C4-2B (cell line): Measurements from ENCODE around the gene EFNA5.
"Not testable (repeated sequence)": the region's sequence is repeated elsewhere in the genome, so short reads cannot be mapped to it uniquely, and the experiment has no call there.

Source experiments
- H3K27ac ChIP-seq: fragments of 450-650 bp; 2 replicates; pipeline ENCODE4 v1.5.1; 2017
- CTCF ChIP-seq: fragments of 450-650 bp; conservative IDR thresholded peaks from 2 replicates; pipeline ENCODE4 v1.5.1; 2017; ENCODE audit warnings: mild to moderate bottlenecking
- ZFX ChIP-seq: fragments of 450-650 bp; IDR thresholded peaks from 2 replicates; pipeline ENCODE4 v1.6.1; 2017

Gene EFNA5

GRCh38 chr5:107435061-107435460, 235.7 kb downstream of the EFNA5 start:
- no peak overlapping the region for H3K27ac ChIP-seq
- TF ChIP-seq CTCF (no peak), ZFX (no peak)

DNA sequence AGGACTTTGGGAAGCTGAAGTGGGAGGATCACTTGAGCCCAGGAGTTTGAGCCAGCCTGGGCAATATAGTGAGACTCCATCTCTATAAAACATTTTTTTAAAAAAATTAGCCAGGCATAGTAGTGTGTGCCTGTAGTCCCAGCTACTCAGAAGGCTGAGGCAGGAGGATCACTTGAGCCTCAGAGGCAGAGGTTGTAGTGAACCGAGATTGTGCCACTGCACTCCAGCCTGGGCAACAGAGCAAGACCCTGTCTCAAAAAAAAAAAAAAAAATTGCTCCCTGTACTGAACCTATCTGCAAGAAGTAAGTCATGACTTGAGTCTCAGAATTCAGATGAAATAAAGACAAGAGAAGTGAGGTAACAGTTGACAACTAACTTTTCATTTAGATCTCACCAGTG, 237.1 kb downstream of the EFNA5 start:
- H3K27ac ChIP-seq = not testable (repeated sequence)

DNA sequence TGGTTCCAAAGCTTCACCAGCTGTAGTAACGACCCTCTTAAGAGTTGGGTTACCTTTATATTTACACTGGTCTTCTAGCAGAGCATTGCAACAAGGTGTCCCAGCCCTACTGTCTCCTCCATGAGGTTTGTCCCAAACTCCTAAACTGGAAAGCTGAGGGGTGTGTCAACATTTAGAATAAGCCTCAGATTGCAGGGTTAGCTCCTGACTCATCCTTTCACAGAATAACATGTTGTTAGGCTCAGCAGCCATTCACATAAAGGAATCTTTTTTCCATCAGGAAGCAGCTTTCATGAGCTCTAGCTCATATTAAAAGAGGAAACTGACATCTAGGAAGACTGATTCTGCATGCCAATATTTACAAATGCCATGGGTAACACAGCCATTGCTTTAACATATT, 238.7 kb downstream of the EFNA5 start:
- no peak for TF ChIP-seq CTCF
- TF ChIP-seq ZFX = no peak
- no peak overlapping the region for H3K27ac ChIP-seq

GRCh38 chr5:107431536-107431935, 239.2 kb downstream of the EFNA5 start:
- no peak overlapping the region for H3K27ac ChIP-seq
- TF ChIP-seq CTCF = no peak
- TF ChIP-seq ZFX = no peak

- TF ChIP-seq ZFX (no peak), CTCF (no peak)
- H3K27ac ChIP-seq = no peak overlapping the region
Measured at GRCh38 chr5:107430071-107430625, 240.6 kb downstream of the EFNA5 start.

GRCh38 chr5:107428303-107428813, 242.4 kb downstream of the EFNA5 start:
- TF ChIP-seq CTCF (no peak), ZFX (no peak)
- H3K27ac ChIP-seq = no peak overlapping the region

DNA sequence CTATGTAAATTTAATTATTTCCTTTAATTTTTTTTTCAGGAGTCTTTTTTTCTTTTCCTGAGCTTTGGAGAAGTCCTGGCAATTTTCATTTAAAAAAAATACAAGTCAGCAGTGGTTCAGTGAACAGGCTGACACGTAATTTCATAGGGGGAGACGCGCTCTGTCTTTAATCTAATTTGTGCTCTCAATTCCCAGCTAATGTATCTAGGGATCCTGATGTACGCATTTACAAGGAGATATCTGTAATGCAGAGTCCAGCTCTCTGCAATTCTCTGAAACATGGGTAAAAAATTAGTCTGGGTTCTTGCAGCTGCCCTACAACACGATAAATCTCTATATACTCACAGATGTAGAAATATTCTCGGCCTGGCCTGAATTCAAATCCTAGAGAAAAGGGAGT, 243.9 kb downstream of the EFNA5 start:
- TF ChIP-seq ZFX = no peak
- no peak for TF ChIP-seq CTCF
- H3K27ac ChIP-seq = no peak overlapping the region

- no peak overlapping the region for H3K27ac ChIP-seq
- TF ChIP-seq CTCF (no peak), ZFX (no peak)
Measured at GRCh38 chr5:107426209-107426608, 244.5 kb downstream of the EFNA5 start.
